Caki2 (cell line): Measurements from ENCODE around the gene UBE2E2. TPM values are rescaled to one million over a fixed set of nuclear protein-coding genes. Genes with fewer than 3 reads are reported as not detected.

Experiments
- DNase-seq: peaks from one replicate; pipeline ENCODE4 v3.0.0-alpha.2; 2015; ENCODE audit warnings: low read depth
- in situ Hi-C: cut with HindIII; loops from 2 replicates; pipeline ENCODE4 v1.10.0; 2016; ENCODE audit warnings: low sequenced_read_pairs, low pct_unique_long_range_greater_than_20kb, mixed read lengths
- total RNA-seq: library from RNA; depleted of rRNA; stranded (reverse); fragments of >200 nt; shearing (Covaris generic); gene quantifications from 2 replicates; pipeline ENCODE4 v1.2.3, GENCODE V29; 2014; ENCODE audit warnings: low replicate concordance

The UBE2E2 gene
- total RNA-seq, 1 experiment from 2014 or later: 37.9 TPM

DNA sequence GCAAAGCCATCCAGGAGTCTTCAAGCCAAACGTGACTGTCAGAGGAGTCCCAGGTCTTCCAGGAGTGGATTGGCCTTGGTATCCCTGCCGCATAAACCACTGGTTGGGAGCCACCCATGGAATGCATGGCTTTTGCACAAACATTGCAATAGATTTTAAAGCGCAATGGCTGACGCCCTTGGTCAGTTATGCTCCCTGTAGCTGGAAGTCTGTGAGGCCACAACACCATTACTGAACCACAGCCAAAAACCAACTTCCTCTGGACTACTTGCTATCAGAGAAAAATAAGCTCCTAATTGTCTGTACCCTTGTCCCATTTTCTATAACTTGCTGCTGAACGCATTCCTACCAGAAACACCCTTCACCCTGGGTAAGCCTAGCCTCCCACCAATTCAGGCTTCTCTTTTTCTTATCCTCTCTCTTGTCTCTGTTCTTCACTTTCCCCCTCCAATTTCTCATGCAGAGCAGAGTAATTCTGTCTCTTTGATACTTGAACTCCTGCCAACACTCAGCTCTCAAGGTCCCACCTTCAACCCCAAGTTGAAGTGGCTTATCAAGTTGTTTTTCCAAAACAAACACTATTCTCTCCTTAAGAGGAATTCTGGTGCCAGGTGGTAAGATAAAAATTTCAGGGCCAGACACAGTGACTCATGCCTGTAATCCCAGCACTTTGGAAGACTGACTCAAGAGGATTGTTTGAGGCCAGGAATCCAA is 426.2 kb downstream of the UBE2E2 start:
- DNase-seq: peak; percentile 27
- in situ Hi-C loops: no loop called here

DNA sequence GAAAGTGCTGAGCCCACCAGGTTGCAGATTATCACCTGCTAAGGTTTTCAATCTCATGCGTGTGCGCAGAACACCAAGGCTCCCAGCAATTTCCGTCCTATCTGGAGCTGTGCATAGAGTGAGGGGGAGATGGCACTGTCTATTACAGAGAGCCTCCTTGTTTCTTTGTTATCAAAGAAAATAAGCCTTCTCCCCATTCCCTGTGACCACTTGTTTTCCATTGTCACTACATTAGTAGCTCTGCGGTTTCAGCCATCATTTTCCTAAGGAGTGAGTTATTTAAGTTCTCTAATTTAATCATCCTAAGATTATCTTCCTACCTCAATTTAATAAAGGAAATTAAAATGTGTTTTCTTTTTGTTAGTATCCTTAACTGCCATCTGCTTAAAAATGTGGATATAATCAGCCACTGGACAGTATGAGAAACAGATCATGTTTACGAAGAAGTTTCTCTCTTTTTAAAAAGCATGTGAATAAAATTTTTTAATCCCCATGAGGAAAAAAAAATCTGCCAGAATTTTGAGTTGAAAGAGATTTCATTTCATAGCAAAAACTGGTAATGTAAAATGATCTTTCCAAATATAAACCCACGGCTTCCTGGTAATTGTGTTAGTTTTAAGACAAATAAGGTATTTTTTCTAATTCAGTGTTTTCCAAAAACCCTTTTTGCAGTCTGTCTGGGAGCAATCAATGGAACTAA is 430.3 kb downstream of the UBE2E2 start:
- in situ Hi-C loops: no loop called here

DNA sequence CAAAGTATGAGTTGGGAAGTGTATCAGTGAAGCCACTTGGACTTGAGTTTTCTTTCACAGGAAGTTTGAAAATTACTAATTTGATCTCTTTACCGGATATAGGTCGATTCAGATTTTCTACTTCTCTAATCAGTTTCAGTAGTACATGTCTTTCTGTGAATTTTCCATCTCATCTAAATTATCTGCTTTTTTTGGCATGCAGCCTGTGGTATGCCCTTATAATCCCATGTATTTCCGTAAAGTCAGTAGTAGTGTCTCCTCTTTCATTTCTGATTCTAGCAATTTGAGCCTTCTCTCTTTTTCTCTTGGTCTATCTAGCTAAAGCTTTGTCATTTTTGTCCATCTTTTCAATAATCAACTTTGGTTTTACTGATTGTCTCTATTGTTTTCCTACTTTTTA is 434.2 kb downstream of the UBE2E2 start:
- DNase-seq: no peak
- in situ Hi-C loops: no loop called here

More for the DNA sequence above, 430.3 kb downstream of the UBE2E2 start:
- DNase-seq: no peak

DNA sequence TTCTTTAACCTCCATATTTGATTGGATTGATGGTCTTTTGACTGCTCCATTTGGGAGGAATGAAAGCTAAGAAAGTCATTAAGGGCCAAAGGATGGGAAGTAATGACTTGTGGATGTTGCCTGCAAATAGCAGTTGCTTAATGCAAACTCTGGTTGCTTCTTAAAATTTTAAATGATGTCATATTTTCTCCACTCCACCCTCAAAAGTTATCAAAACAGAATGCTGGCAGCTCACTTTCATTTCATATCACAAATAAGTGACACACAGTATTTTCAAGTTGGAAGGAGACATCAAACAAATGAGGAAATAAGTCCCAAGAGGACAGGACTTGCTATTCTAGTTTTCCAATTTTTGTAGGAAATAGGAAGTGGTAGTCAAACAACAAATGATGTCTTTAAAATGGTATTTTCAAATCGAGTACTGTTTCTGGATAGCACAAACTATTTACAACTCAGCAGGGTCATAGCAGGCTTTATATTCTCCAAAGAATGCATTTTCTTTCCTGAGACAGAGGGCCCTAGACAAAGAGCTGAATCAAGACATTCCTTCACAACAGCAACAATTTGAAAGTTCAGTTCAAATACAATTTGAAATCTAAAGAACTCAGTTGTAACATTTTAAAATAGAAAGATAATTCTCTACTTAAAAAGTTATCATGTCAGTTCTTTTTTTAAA is 437.5 kb downstream of the UBE2E2 start:
- in situ Hi-C loops: no loop called here
- no peak for DNase-seq
